ENCODE measurements around the gene DXO.

DNA sequence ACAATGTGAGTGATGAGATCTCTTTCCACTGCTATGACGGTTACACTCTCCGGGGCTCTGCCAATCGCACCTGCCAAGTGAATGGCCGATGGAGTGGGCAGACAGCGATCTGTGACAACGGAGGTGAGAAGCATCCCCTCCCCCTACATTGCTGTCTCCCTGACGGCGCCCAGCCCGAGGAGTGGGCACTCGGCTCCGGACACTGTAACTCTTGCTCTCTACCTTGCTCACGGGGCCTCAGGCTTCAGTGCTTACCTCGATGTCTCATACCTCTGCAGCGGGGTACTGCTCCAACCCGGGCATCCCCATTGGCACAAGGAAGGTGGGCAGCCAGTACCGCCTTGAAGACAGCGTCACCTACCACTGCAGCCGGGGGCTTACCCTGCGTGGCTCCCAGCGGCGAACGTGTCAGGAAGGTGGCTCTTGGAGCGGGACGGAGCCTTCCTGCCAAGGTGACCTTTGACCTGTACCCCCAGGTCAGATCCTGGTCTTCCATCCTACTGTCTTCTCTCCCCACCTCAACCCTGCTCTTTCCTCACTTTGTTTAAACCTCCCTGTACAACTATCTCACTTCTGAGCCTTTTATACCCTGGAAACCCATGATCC, 24.8 kb downstream of the DXO start:
- TF ChIP-seq, protein P1, sequence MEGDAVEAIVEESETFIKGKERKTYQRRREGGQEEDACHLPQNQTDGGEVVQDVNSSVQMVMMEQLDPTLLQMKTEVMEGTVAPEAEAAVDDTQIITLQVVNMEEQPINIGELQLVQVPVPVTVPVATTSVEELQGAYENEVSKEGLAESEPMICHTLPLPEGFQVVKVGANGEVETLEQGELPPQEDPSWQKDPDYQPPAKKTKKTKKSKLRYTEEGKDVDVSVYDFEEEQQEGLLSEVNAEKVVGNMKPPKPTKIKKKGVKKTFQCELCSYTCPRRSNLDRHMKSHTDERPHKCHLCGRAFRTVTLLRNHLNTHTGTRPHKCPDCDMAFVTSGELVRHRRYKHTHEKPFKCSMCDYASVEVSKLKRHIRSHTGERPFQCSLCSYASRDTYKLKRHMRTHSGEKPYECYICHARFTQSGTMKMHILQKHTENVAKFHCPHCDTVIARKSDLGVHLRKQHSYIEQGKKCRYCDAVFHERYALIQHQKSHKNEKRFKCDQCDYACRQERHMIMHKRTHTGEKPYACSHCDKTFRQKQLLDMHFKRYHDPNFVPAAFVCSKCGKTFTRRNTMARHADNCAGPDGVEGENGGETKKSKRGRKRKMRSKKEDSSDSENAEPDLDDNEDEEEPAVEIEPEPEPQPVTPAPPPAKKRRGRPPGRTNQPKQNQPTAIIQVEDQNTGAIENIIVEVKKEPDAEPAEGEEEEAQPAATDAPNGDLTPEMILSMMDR (IDR thresholded peaks at IDR 0.05; ENCODE audit: low read depth, low read length), result no peak
- no peak for TF ChIP-seq EZH2phosphoT487 (IDR thresholded peaks at IDR 0.05; ENCODE audit: low read depth)
